ENCODE results near the gene CD320. TPM values are rescaled to one million over a fixed set of nuclear protein-coding genes. Genes with fewer than 3 reads are reported as not detected.
"Not testable (repeated sequence)": the region's sequence is repeated elsewhere in the genome, so short reads cannot be mapped to it uniquely, and the experiment has no call there.

Gene CD320
- total and polyA plus RNA-seq, 4 donors, result 19.1 to 55.6 (median 46.2) TPM

DNA sequence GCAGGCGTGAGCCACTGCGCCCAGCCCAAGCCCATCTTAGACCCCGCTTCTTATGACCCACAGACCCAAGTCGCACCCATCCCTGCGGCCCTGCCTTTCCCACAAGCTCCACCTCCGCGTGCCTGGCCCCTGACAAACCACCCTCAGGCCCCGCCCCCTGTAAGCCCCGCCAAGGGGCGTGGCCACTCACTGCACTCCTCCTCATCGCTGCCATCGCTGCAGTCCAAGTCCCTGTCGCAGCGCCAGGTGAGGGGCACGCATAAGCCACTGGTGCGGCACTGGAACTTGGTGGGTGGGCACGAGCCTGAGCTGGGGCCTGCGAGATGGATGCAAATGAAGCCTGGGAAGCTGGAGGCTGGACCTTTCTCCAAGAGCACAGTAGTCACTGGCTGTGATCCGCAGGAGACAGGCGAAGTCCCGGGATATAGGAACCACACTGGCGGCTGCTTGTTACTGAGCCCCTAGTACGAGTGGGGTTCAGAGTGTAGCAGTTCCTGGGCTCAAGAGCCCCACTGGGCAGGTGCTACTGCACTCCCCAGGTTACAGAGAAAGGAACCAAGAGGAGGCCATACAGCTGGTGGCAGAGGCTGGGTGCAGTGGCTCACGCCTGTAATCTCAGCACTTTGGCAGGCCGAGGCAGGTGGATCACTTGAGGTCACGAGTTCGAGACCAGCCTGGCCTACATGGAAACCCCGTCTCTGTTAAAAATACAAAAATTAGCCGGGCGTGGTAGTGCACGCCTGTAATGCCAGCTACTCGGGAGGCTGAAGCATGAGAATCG, 3.1 kb downstream of the CD320 start:
- Histone ChIP-seq H3K9ac (ENCODE audit: insufficient read depth in 1 of 2, low read length in 2 of 2) (no peak overlapping the region), H3K9me3 (ENCODE audit: control insufficient read depth in 4 of 4, insufficient read depth in 3 of 4, low read length in 3 of 4) (no peaks in the 10 kb centered on the region), H3K36me3 (ENCODE audit: control insufficient read depth in 4 of 4, insufficient read depth in 4 of 4, low read length in 4 of 4) (peaks cover 0 to 8% (median 5%) of the 10 kb centered on the region in 4 donors), H3K27ac (ENCODE audit: low read depth in 1 of 2, low read length in 1 of 2) (no peak overlapping the region), H3K27me3 (ENCODE audit: control insufficient read depth in 3 of 3, insufficient read depth in 3 of 3, low read length in 2 of 3) (no peaks in the 10 kb centered on the region), H3K4me3 (no peak overlapping the region), H3K4me1 (ENCODE audit: control insufficient read depth in 5 of 5, insufficient read depth in 5 of 5, low read length in 5 of 5) (peaks cover 0 to 19% (median 4%) of the 10 kb centered on the region in 5 donors)
- 85 to 89% methylated on average over 33 of the region's 33 CpGs for WGBS, 2 donors
- ATAC-seq (ENCODE audit: insufficient read depth, low FRiP score) (no peak), DNase-seq (no peak)
- TF ChIP-seq, protein P1, sequence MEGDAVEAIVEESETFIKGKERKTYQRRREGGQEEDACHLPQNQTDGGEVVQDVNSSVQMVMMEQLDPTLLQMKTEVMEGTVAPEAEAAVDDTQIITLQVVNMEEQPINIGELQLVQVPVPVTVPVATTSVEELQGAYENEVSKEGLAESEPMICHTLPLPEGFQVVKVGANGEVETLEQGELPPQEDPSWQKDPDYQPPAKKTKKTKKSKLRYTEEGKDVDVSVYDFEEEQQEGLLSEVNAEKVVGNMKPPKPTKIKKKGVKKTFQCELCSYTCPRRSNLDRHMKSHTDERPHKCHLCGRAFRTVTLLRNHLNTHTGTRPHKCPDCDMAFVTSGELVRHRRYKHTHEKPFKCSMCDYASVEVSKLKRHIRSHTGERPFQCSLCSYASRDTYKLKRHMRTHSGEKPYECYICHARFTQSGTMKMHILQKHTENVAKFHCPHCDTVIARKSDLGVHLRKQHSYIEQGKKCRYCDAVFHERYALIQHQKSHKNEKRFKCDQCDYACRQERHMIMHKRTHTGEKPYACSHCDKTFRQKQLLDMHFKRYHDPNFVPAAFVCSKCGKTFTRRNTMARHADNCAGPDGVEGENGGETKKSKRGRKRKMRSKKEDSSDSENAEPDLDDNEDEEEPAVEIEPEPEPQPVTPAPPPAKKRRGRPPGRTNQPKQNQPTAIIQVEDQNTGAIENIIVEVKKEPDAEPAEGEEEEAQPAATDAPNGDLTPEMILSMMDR (IDR thresholded peaks at IDR 0.05; ENCODE audit: control extremely low read depth, extremely low read depth), result no peak

DNA sequence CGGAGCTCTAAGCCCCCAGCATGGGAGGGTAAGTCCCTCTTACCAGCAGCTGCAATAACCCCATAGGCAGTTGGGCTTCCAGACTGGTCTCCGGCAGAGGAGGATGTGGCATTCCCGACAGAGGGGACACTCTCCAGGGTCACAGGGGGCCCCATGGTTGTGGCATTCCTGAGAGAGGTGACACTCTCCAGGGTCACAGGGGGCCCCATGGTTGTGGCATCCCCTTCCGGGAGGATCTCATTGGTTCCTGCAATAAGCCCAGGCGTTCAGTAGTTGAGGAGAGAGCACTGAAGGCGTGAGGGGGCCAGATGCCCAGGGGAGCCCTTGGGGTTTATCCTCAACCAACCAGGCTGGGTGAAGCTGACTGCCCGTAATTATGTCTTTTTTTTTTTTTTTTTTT, 5.4 kb downstream of the CD320 start:
- Histone ChIP-seq H3K9me3 (ENCODE audit: control insufficient read depth in 4 of 4, insufficient read depth in 3 of 4, low read length in 3 of 4) (no peaks in the 10 kb centered on the region), H3K27me3 (ENCODE audit: control insufficient read depth in 3 of 3, insufficient read depth in 3 of 3, low read length in 2 of 3) (no peaks in the 10 kb centered on the region), H3K27ac (ENCODE audit: low read depth in 1 of 2, low read length in 1 of 2) (no peak overlapping the region), H3K4me3 (no peak overlapping the region), H3K36me3 (ENCODE audit: control insufficient read depth in 4 of 4, insufficient read depth in 4 of 4, low read length in 4 of 4) (peaks cover 0 to 8% (median 0%) of the 10 kb centered on the region in 4 donors), H3K4me1 (ENCODE audit: control insufficient read depth in 5 of 5, insufficient read depth in 5 of 5, low read length in 5 of 5) (peaks cover 0 to 10% (median 0%) of the 10 kb centered on the region in 5 donors), H3K9ac (ENCODE audit: insufficient read depth in 1 of 2, low read length in 2 of 2) (no peak overlapping the region)
- WGBS, 2 donors, result 73 to 75% methylated on average over 7 of the region's 7 CpGs
- DNase-seq (no peak), ATAC-seq (ENCODE audit: insufficient read depth, low FRiP score) (no peak)
- TF ChIP-seq, protein P1 (IDR thresholded peaks at IDR 0.05; ENCODE audit: control extremely low read depth, extremely low read depth), result no peak

DNA sequence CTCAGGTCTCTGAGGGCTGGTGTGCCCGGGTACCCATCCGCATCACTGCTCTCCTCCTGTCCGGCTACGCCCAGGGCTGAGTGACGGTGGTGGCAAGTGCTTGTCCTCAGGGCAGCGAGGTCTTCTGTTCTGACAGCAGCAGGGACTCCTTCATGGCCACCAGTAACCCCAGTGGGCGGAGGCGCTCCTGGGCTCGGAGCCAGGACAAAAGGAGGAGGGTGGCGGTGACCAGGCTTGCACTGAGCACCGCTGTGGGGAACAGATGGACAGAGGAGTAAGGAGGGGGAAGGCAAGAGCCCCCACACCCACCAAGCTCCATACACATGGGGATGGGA, 5.8 kb downstream of the CD320 start:
- TF ChIP-seq, protein P1 (IDR thresholded peaks at IDR 0.05; ENCODE audit: control extremely low read depth, extremely low read depth), result no peak
- Histone ChIP-seq H3K9me3 (ENCODE audit: control insufficient read depth in 4 of 4, insufficient read depth in 3 of 4, low read length in 3 of 4) (no peaks in the 10 kb centered on the region), H3K27me3 (ENCODE audit: control insufficient read depth in 3 of 3, insufficient read depth in 3 of 3, low read length in 2 of 3) (no peaks in the 10 kb centered on the region), H3K4me3 (no peak overlapping the region), H3K9ac (ENCODE audit: insufficient read depth in 1 of 2, low read length in 2 of 2) (no peak overlapping the region), H3K27ac (ENCODE audit: low read depth in 1 of 2, low read length in 1 of 2) (no peak overlapping the region), H3K36me3 (ENCODE audit: control insufficient read depth in 4 of 4, insufficient read depth in 4 of 4, low read length in 4 of 4) (peaks cover 0 to 8% (median 0%) of the 10 kb centered on the region in 4 donors), H3K4me1 (ENCODE audit: control insufficient read depth in 5 of 5, insufficient read depth in 5 of 5, low read length in 5 of 5) (peaks cover 0 to 6% (median 0%) of the 10 kb centered on the region in 5 donors)
- 66 to 72% methylated on average over 11 of the region's 11 CpGs for WGBS, 2 donors
- ATAC-seq (ENCODE audit: insufficient read depth, low FRiP score) (peak; percentile 37), DNase-seq (no peak)

DNA sequence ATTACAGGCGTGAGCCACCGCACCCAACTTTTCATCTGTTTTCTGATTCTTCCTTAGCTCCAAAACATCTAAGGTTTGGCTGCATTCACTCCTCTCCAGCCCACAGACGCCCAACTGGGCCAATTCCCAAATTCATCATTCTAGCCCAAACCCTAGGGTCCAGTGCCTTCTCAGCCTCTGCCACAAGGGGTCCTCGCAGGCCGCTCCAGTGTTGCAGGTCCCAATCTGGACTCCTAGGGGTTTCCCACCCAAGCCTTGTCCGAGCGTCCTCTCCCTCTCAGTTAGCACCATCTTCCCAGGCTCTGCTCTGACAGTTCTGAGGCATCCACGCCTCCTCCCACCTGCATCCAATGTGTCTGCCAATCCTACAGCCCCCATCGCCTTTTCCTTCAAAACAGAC, 16.8 kb downstream of the CD320 start:
- WGBS, 2 donors, result no CpG with 5 or more reads among the region's 9 CpGs
- not testable (repeated sequence) for H3K9me3 ChIP-seq (ENCODE audit: control insufficient read depth in 4 of 4, insufficient read depth in 3 of 4, low read length in 3 of 4); H3K27ac ChIP-seq (ENCODE audit: low read depth in 1 of 2, low read length in 1 of 2); ATAC-seq (ENCODE audit: insufficient read depth, low FRiP score); H3K27me3 ChIP-seq (ENCODE audit: control insufficient read depth in 3 of 3, insufficient read depth in 3 of 3, low read length in 2 of 3); H3K4me3 ChIP-seq; H3K9ac ChIP-seq (ENCODE audit: insufficient read depth in 1 of 2, low read length in 2 of 2); H3K4me1 ChIP-seq (ENCODE audit: control insufficient read depth in 5 of 5, insufficient read depth in 5 of 5, low read length in 5 of 5); DNase-seq; H3K36me3 ChIP-seq (ENCODE audit: control insufficient read depth in 4 of 4, insufficient read depth in 4 of 4, low read length in 4 of 4)

DNA sequence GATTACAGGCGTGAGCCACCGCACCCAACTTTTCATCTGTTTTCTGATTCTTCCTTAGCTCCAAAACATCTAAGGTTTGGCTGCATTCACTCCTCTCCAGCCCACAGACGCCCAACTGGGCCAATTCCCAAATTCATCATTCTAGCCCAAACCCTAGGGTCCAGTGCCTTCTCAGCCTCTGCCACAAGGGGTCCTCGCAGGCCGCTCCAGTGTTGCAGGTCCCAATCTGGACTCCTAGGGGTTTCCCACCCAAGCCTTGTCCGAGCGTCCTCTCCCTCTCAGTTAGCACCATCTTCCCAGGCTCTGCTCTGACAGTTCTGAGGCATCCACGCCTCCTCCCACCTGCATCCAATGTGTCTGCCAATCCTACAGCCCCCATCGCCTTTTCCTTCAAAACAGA, 31.6 kb downstream of the CD320 start:
- H3K36me3 ChIP-seq (ENCODE audit: control insufficient read depth in 4 of 4, insufficient read depth in 4 of 4, low read length in 4 of 4); H3K27ac ChIP-seq (ENCODE audit: low read depth in 1 of 2, low read length in 1 of 2); H3K4me1 ChIP-seq (ENCODE audit: control insufficient read depth in 5 of 5, insufficient read depth in 5 of 5, low read length in 5 of 5); ATAC-seq (ENCODE audit: insufficient read depth, low FRiP score); H3K27me3 ChIP-seq (ENCODE audit: control insufficient read depth in 3 of 3, insufficient read depth in 3 of 3, low read length in 2 of 3); DNase-seq; H3K9ac ChIP-seq (ENCODE audit: insufficient read depth in 1 of 2, low read length in 2 of 2); H3K9me3 ChIP-seq (ENCODE audit: control insufficient read depth in 4 of 4, insufficient read depth in 3 of 4, low read length in 3 of 4); H3K4me3 ChIP-seq: not testable (repeated sequence)
- WGBS, 2 donors, result no CpG with 5 or more reads among the region's 9 CpGs
